ENCODE data around the gene SIGLEC6.

GRCh38 chr19:51511353-51511752 is 20.1 kb downstream of the SIGLEC6 start:
- TF ChIP-seq CTCF (IDR thresholded peaks at IDR 0.05 in 2 of 3, conservative IDR thresholded peaks at IDR 0.05 in 1 of 3; ENCODE audit: borderline replicate concordance in 1 of 3, insufficient read depth in 1 of 3, low read depth in 2 of 3, low read length in 2 of 3), result peak; percentile 23 to 74 (median 58); a peak in 4 of 6 replicates
- TF ChIP-seq TCF7L2 (IDR thresholded peaks at IDR 0.05; ENCODE audit: borderline replicate concordance, extremely low read depth, insufficient read depth, insufficient read length), result no peak
- TF ChIP-seq EZH2phosphoT487 (IDR thresholded peaks at IDR 0.05; ENCODE audit: borderline replicate concordance), result no peak
- no peak for TF ChIP-seq POLR2A (IDR thresholded peaks at IDR 0.05; ENCODE audit: borderline replicate concordance, extremely low read depth, insufficient read depth, insufficient read length)
- no peak for TF ChIP-seq EZH2 (IDR thresholded peaks at IDR 0.05)
- TF ChIP-seq EGR1 (IDR thresholded peaks at IDR 0.05; ENCODE audit: low read depth), result no peak
- TF ChIP-seq SIN3A (IDR thresholded peaks at IDR 0.05; ENCODE audit: low read depth), result no peak
- TF ChIP-seq CBX3 (IDR thresholded peaks at IDR 0.05; ENCODE audit: low read depth), result no peak
- TF ChIP-seq RAD21 (IDR thresholded peaks at IDR 0.05; ENCODE audit: low read depth), result 0 out of 2 replicates have a peak, but pooled peaks have one; percentile 13
- no peak for TF ChIP-seq REST (IDR thresholded peaks at IDR 0.05; ENCODE audit: low read depth)

Data from HCT116 (cell line).